PC-9 (cell line): Measurements from ENCODE around the gene APCDD1L.

ENCODE experiments used
- CTCF ChIP-seq: fragments of 200-600 bp; sonication (generic); conservative IDR thresholded peaks from 2 replicates; pipeline ENCODE4 v1.6.1; 2017; ENCODE audit warnings: mixed run types, antibody characterized with exemption, mild to moderate bottlenecking, moderate library complexity
- EZH2 ChIP-seq: fragments of 200-600 bp; sonication (generic); IDR thresholded peaks from 2 replicates; pipeline ENCODE4 v1.8.0; 2017; ENCODE audit warnings: antibody characterized with exemption, low read depth

- TF ChIP-seq CTCF, result no peak
- TF ChIP-seq EZH2, result no peak
Observed at GRCh38 chr20:58453391-58453790, 61.8 kb downstream of the APCDD1L start.
